ENCODE measurements around the gene PTPRT.
"Not testable (repeated sequence)": the region's sequence is repeated elsewhere in the genome, so short reads cannot be mapped to it uniquely, and the experiment has no call there.

Gene PTPRT

GRCh38 chr20:43164736-43165135, 25.0 kb downstream of the PTPRT start:
- H3K9me3 ChIP-seq (ENCODE audit: control insufficient read depth, insufficient read depth, low read length); H3K27ac ChIP-seq (ENCODE audit: low read depth, low read length); H3K27me3 ChIP-seq (ENCODE audit: control insufficient read depth, insufficient read depth, low read length); H3K4me1 ChIP-seq (ENCODE audit: control insufficient read depth, insufficient read depth, low read length); H3K9ac ChIP-seq (ENCODE audit: low read depth, low read length); H3K36me3 ChIP-seq (ENCODE audit: control insufficient read depth, insufficient read depth, low read length); H3K4me3 ChIP-seq (ENCODE audit: low read depth, low read length): not testable (repeated sequence)

- Histone ChIP-seq H3K4me3 (ENCODE audit: low read depth, low read length) (no peak overlapping the region), H3K4me1 (ENCODE audit: control insufficient read depth, insufficient read depth, low read length) (no peaks in the 10 kb centered on the region), H3K27me3 (ENCODE audit: control insufficient read depth, insufficient read depth, low read length) (no peaks in the 10 kb centered on the region), H3K9me3 (ENCODE audit: control insufficient read depth, insufficient read depth, low read length) (no peaks in the 10 kb centered on the region), H3K27ac (ENCODE audit: low read depth, low read length) (no peak overlapping the region), H3K9ac (ENCODE audit: low read depth, low read length) (no peak overlapping the region), H3K36me3 (ENCODE audit: control insufficient read depth, insufficient read depth, low read length) (no peaks in the 10 kb centered on the region)
Observed at GRCh38 chr20:43161716-43162115, 28.0 kb downstream of the PTPRT start.

- H3K36me3 ChIP-seq (ENCODE audit: control insufficient read depth, insufficient read depth, low read length) = no peaks in the 10 kb centered on the region
- no peak overlapping the region for H3K4me3 ChIP-seq (ENCODE audit: low read depth, low read length)
- H3K9me3 ChIP-seq (ENCODE audit: control insufficient read depth, insufficient read depth, low read length) = no peaks in the 10 kb centered on the region
- H3K27ac ChIP-seq (ENCODE audit: low read depth, low read length) = no peak overlapping the region
- H3K27me3 ChIP-seq (ENCODE audit: control insufficient read depth, insufficient read depth, low read length) = no peaks in the 10 kb centered on the region
- H3K4me1 ChIP-seq (ENCODE audit: control insufficient read depth, insufficient read depth, low read length) = no peaks in the 10 kb centered on the region
- no peak overlapping the region for H3K9ac ChIP-seq (ENCODE audit: low read depth, low read length)
Observed at GRCh38 chr20:43160941-43161340, 28.8 kb downstream of the PTPRT start.

- no peak overlapping the region for H3K27ac ChIP-seq (ENCODE audit: low read depth, low read length)
- no peaks in the 10 kb centered on the region for H3K36me3 ChIP-seq (ENCODE audit: control insufficient read depth, insufficient read depth, low read length)
- H3K9me3 ChIP-seq (ENCODE audit: control insufficient read depth, insufficient read depth, low read length) = no peaks in the 10 kb centered on the region
- no peak overlapping the region for H3K9ac ChIP-seq (ENCODE audit: low read depth, low read length)
- H3K4me3 ChIP-seq (ENCODE audit: low read depth, low read length) = no peak overlapping the region
- no peaks in the 10 kb centered on the region for H3K27me3 ChIP-seq (ENCODE audit: control insufficient read depth, insufficient read depth, low read length)
- H3K4me1 ChIP-seq (ENCODE audit: control insufficient read depth, insufficient read depth, low read length) = no peaks in the 10 kb centered on the region
Observed at GRCh38 chr20:43159994-43160393, 29.7 kb downstream of the PTPRT start.

GRCh38 chr20:43155366-43156100, 34.2 kb downstream of the PTPRT start:
- H3K36me3 ChIP-seq (ENCODE audit: control insufficient read depth, insufficient read depth, low read length) = no peaks in the 10 kb centered on the region
- H3K9me3 ChIP-seq (ENCODE audit: control insufficient read depth, insufficient read depth, low read length) = no peaks in the 10 kb centered on the region
- H3K27ac ChIP-seq (ENCODE audit: low read depth, low read length) = no peak overlapping the region
- H3K4me1 ChIP-seq (ENCODE audit: control insufficient read depth, insufficient read depth, low read length) = no peaks in the 10 kb centered on the region
- no peaks in the 10 kb centered on the region for H3K27me3 ChIP-seq (ENCODE audit: control insufficient read depth, insufficient read depth, low read length)
- H3K9ac ChIP-seq (ENCODE audit: low read depth, low read length) = no peak overlapping the region
- H3K4me3 ChIP-seq (ENCODE audit: low read depth, low read length) = no peak overlapping the region

GRCh38 chr20:43151901-43152300, 37.8 kb downstream of the PTPRT start:
- H3K4me3 ChIP-seq (ENCODE audit: low read depth, low read length) = no peak overlapping the region
- H3K36me3 ChIP-seq (ENCODE audit: control insufficient read depth, insufficient read depth, low read length) = no peaks in the 10 kb centered on the region
- no peak overlapping the region for H3K9ac ChIP-seq (ENCODE audit: low read depth, low read length)
- H3K4me1 ChIP-seq (ENCODE audit: control insufficient read depth, insufficient read depth, low read length) = no peaks in the 10 kb centered on the region
- no peaks in the 10 kb centered on the region for H3K27me3 ChIP-seq (ENCODE audit: control insufficient read depth, insufficient read depth, low read length)
- H3K9me3 ChIP-seq (ENCODE audit: control insufficient read depth, insufficient read depth, low read length) = no peaks in the 10 kb centered on the region
- H3K27ac ChIP-seq (ENCODE audit: low read depth, low read length) = no peak overlapping the region

GRCh38 chr20:43151256-43151655, 38.5 kb downstream of the PTPRT start:
- Histone ChIP-seq H3K4me3 (ENCODE audit: low read depth, low read length) (no peak overlapping the region), H3K9me3 (ENCODE audit: control insufficient read depth, insufficient read depth, low read length) (no peaks in the 10 kb centered on the region), H3K27ac (ENCODE audit: low read depth, low read length) (no peak overlapping the region)

GRCh38 chr20:43140726-43141125, 49.0 kb downstream of the PTPRT start:
- Histone ChIP-seq H3K36me3 (ENCODE audit: control insufficient read depth, insufficient read depth, low read length) (no peaks in the 10 kb centered on the region), H3K9me3 (ENCODE audit: control insufficient read depth, insufficient read depth, low read length) (no peaks in the 10 kb centered on the region), H3K27me3 (ENCODE audit: control insufficient read depth, insufficient read depth, low read length) (no peaks in the 10 kb centered on the region), H3K4me1 (ENCODE audit: control insufficient read depth, insufficient read depth, low read length) (no peaks in the 10 kb centered on the region; the same call in 1 of the 2 replicates), H3K4me3 (ENCODE audit: low read depth, low read length) (no peak overlapping the region), H3K9ac (ENCODE audit: low read depth, low read length) (no peak overlapping the region), H3K27ac (ENCODE audit: low read depth, low read length) (no peak overlapping the region)

More at GRCh38 chr20:43151256-43151655, 38.5 kb downstream of the PTPRT start:
- Histone ChIP-seq H3K36me3 (ENCODE audit: control insufficient read depth, insufficient read depth, low read length) (no peaks in the 10 kb centered on the region), H3K4me1 (ENCODE audit: control insufficient read depth, insufficient read depth, low read length) (no peaks in the 10 kb centered on the region), H3K27me3 (ENCODE audit: control insufficient read depth, insufficient read depth, low read length) (no peaks in the 10 kb centered on the region), H3K9ac (ENCODE audit: low read depth, low read length) (no peak overlapping the region)

- Histone ChIP-seq H3K36me3 (ENCODE audit: control insufficient read depth, insufficient read depth, low read length) (no peaks in the 10 kb centered on the region), H3K4me3 (ENCODE audit: low read depth, low read length) (no peak overlapping the region), H3K9me3 (ENCODE audit: control insufficient read depth, insufficient read depth, low read length) (no peaks in the 10 kb centered on the region), H3K9ac (ENCODE audit: low read depth, low read length) (no peak overlapping the region), H3K27ac (ENCODE audit: low read depth, low read length) (no peak overlapping the region), H3K4me1 (ENCODE audit: control insufficient read depth, insufficient read depth, low read length) (peaks cover 5% of the 10 kb centered on the region; the same call in 1 of the 2 replicates), H3K27me3 (ENCODE audit: control insufficient read depth, insufficient read depth, low read length) (no peaks in the 10 kb centered on the region)
Observed at GRCh38 chr20:43138061-43138770, 51.5 kb downstream of the PTPRT start.

- no peaks in the 10 kb centered on the region for H3K27me3 ChIP-seq (ENCODE audit: control insufficient read depth, insufficient read depth, low read length)
- no peaks in the 10 kb centered on the region for H3K9me3 ChIP-seq (ENCODE audit: control insufficient read depth, insufficient read depth, low read length)
- no peak overlapping the region for H3K4me3 ChIP-seq (ENCODE audit: low read depth, low read length)
- H3K9ac ChIP-seq (ENCODE audit: low read depth, low read length) = no peak overlapping the region
- H3K27ac ChIP-seq (ENCODE audit: low read depth, low read length) = no peak overlapping the region
- H3K36me3 ChIP-seq (ENCODE audit: control insufficient read depth, insufficient read depth, low read length) = no peaks in the 10 kb centered on the region
- H3K4me1 ChIP-seq (ENCODE audit: control insufficient read depth, insufficient read depth, low read length) = peaks cover 5% of the 10 kb centered on the region; the same call in 1 of the 2 replicates
Observed at GRCh38 chr20:43137160-43137559, 52.5 kb downstream of the PTPRT start.

- Histone ChIP-seq H3K9ac (ENCODE audit: low read depth, low read length) (no peak overlapping the region), H3K27me3 (ENCODE audit: control insufficient read depth, insufficient read depth, low read length) (no peaks in the 10 kb centered on the region), H3K4me3 (ENCODE audit: low read depth, low read length) (no peak overlapping the region), H3K4me1 (ENCODE audit: control insufficient read depth, insufficient read depth, low read length) (no peaks in the 10 kb centered on the region), H3K9me3 (ENCODE audit: control insufficient read depth, insufficient read depth, low read length) (no peaks in the 10 kb centered on the region), H3K27ac (ENCODE audit: low read depth, low read length) (no peak overlapping the region), H3K36me3 (ENCODE audit: control insufficient read depth, insufficient read depth, low read length) (no peaks in the 10 kb centered on the region)
Observed at GRCh38 chr20:43124241-43124640, 65.5 kb downstream of the PTPRT start.

Data from HUES48 (cell line).